OCI-LY1 (cell line): Measurements from ENCODE around the gene SLC23A2.
"Not testable (repeated sequence)": the region's sequence is repeated elsewhere in the genome, so short reads cannot be mapped to it uniquely, and the experiment has no call there.

Source experiments
- H2AFZ ChIP-seq: fragments of 200-600 bp; sonication (generic), shearing (Covaris generic); 2 replicates; pipeline ENCODE4 v1.6.0; 2014; ENCODE audit warnings: antibody characterized with exemption, mild to moderate bottlenecking, low read length
- H3F3A ChIP-seq: fragments of 200-600 bp; sonication (generic), shearing (Covaris generic); 2 replicates; pipeline ENCODE4 v1.6.0; 2014; ENCODE audit warnings: mild to moderate bottlenecking, antibody characterized with exemption, low read length, moderate library complexity; ENCODE audit not compliant: insufficient read depth
- H3K27ac ChIP-seq: fragments of 200-600 bp; sonication (generic); 2 replicates; pipeline ENCODE4 v1.5.1; 2014; ENCODE audit warnings: low read length, mixed run types, mild to moderate bottlenecking, low read depth; ENCODE audit not compliant: poor library complexity, severe bottlenecking
- H3K27me3 ChIP-seq: fragments of 200-600 bp; sonication (generic); 2 replicates; pipeline ENCODE4 v1.6.0; 2014; ENCODE audit warnings: antibody characterized with exemption, mild to moderate bottlenecking, low read length, moderate library complexity; ENCODE audit not compliant: insufficient read depth
- H3K36me3 ChIP-seq: fragments of 200-600 bp; sonication (generic); 2 replicates; pipeline ENCODE4 v1.6.1; 2014; ENCODE audit warnings: mild to moderate bottlenecking, antibody characterized with exemption, low read length, moderate library complexity, mixed read lengths; ENCODE audit not compliant: insufficient read depth
- H3K4me1 ChIP-seq: fragments of 200-600 bp; sonication (generic); 2 replicates; pipeline ENCODE4 v1.5.1; 2014; ENCODE audit warnings: mild to moderate bottlenecking, low read length, moderate library complexity; ENCODE audit not compliant: insufficient read depth, severe bottlenecking
- H3K4me2 ChIP-seq: fragments of 200-600 bp; sonication (generic), shearing (Covaris generic); 2 replicates; pipeline ENCODE4 v1.6.1; 2014; ENCODE audit warnings: low read length
- H3K4me3 ChIP-seq: fragments of 200-600 bp; sonication (generic); 2 replicates; pipeline ENCODE4 v1.5.1; 2014; ENCODE audit warnings: low read length, low read depth, mild to moderate bottlenecking, mixed read lengths; ENCODE audit not compliant: poor library complexity, severe bottlenecking
- H3K79me2 ChIP-seq: fragments of 200-600 bp; shearing (Covaris generic); 2 replicates; pipeline ENCODE4 v1.6.1; 2016; ENCODE audit warnings: mixed run types, low read length, mixed read lengths; ENCODE audit not compliant: insufficient read depth
- H3K9ac ChIP-seq: fragments of 200-600 bp; sonication (generic), shearing (Covaris generic); 2 replicates; pipeline ENCODE4 v1.6.1; 2014; ENCODE audit warnings: mild to moderate bottlenecking, low read length, mixed read lengths
- H3K9me2 ChIP-seq: fragments of 200-600 bp; sonication (generic), shearing (Covaris generic); 2 replicates; pipeline ENCODE4 v1.6.1; 2014; ENCODE audit warnings: low read depth, mild to moderate bottlenecking, low read length, mixed read lengths
- H3K9me3 ChIP-seq: fragments of 200-600 bp; shearing (Covaris generic); 2 replicates; pipeline ENCODE4 v1.6.1; 2014; ENCODE audit warnings: low read length, mixed read lengths
- H4K20me1 ChIP-seq: fragments of 200-600 bp; sonication (generic), shearing (Covaris generic); 2 replicates; pipeline ENCODE4 v1.6.0; 2016; ENCODE audit warnings: mild to moderate bottlenecking, low read length; ENCODE audit not compliant: insufficient read depth
- CTCF ChIP-seq: fragments of 200-600 bp; sonication (generic), shearing (Covaris generic); IDR thresholded peaks from 2 replicates; pipeline ENCODE4 v1.5.1; 2017; ENCODE audit warnings: mild to moderate bottlenecking, antibody characterized with exemption, low read length, moderate library complexity, mixed read lengths
- EZH2 ChIP-seq: fragments of 200-600 bp; sonication (generic), shearing (Covaris generic); IDR thresholded peaks from 2 replicates; pipeline ENCODE4 v1.8.0; 2017; ENCODE audit warnings: borderline replicate concordance, mixed run types, mild to moderate bottlenecking, antibody characterized with exemption, low read length, moderate library complexity, mixed read lengths

The SLC23A2 gene

DNA sequence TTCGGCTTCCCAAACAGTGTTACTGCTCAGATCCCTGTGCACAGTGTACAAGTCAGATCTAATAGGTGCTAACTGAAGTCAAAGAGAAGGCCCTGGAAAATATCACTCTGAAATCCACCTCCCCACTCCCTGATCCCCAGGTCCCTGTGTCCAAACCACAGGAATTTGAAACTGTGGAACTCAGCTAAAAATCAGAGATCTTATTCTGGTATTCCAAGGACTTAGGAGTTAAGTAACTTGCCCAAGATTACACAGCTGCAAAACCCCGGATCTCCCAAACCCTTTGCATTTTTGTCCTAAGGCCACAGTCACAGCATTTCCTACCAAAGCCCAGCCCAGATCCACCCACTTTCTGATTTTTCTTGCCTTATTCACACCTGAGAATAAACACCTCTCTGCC is 32.3 kb upstream of the SLC23A2 start:
- Histone ChIP-seq H3K9me2 (no peaks in the 10 kb centered on the region), H3F3A (no peaks in the 10 kb centered on the region), H3K4me3 (no peak overlapping the region), H3K9ac (no peak overlapping the region), H3K4me2 (no peak overlapping the region), H3K27me3 (no peaks in the 10 kb centered on the region), H4K20me1 (no peaks in the 10 kb centered on the region), H3K79me2 (no peaks in the 10 kb centered on the region), H3K27ac (no peak overlapping the region), H3K9me3 (no peaks in the 10 kb centered on the region), H3K4me1 (peaks cover 3% of the 10 kb centered on the region), H3K36me3 (no peaks in the 10 kb centered on the region), H2AFZ (no peak overlapping the region)
- no peak for TF ChIP-seq CTCF
- TF ChIP-seq EZH2 = no peak

DNA sequence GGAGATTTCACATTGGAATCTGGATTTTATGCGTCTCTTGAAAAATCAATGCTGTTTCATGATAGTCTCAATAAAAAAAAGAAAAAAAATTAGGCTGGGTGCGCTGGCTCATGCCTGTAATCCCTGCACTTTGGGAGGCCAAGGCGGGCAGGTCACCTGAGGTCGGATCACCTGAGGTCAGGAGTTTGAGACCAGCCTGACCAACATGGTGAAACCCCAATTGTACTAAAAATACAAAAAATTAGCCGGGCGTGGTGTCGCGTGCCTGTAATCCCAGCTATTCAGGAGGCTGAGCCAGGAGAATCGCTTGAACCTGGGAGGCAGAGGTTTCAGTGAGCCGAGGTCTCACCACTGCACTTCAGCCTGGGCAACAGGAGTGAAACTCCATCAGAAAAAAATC is 30.4 kb upstream of the SLC23A2 start:
- not testable (repeated sequence) for H3F3A ChIP-seq, H3K4me2 ChIP-seq, H3K9ac ChIP-seq, H4K20me1 ChIP-seq, H3K9me3 ChIP-seq, H3K4me3 ChIP-seq, H3K27me3 ChIP-seq, H3K4me1 ChIP-seq, H3K79me2 ChIP-seq, H2AFZ ChIP-seq, H3K9me2 ChIP-seq, H3K36me3 ChIP-seq, H3K27ac ChIP-seq

GRCh38 chr20:5031206-5031557 is 29.9 kb upstream of the SLC23A2 start:
- no peak for TF ChIP-seq EZH2
- TF ChIP-seq CTCF = no peak
- no peaks in the 10 kb centered on the region for H4K20me1 ChIP-seq
- no peak overlapping the region for H2AFZ ChIP-seq
- no peak overlapping the region for H3K27ac ChIP-seq
- H3K4me3 ChIP-seq = no peak overlapping the region
- no peaks in the 10 kb centered on the region for H3K9me2 ChIP-seq
- no peaks in the 10 kb centered on the region for H3K36me3 ChIP-seq
- no peak overlapping the region for H3K9ac ChIP-seq
- no peaks in the 10 kb centered on the region for H3K9me3 ChIP-seq
- H3K27me3 ChIP-seq = no peaks in the 10 kb centered on the region
- no peaks in the 10 kb centered on the region for H3F3A ChIP-seq
- no peak overlapping the region for H3K4me2 ChIP-seq
- H3K4me1 ChIP-seq = no peaks in the 10 kb centered on the region
- no peaks in the 10 kb centered on the region for H3K79me2 ChIP-seq

GRCh38 chr20:5030348-5031205 is 29.3 kb upstream of the SLC23A2 start:
- H3K27me3 ChIP-seq = no peaks in the 10 kb centered on the region
- no peak for TF ChIP-seq EZH2
- no peak for TF ChIP-seq CTCF
- H3K79me2 ChIP-seq = no peaks in the 10 kb centered on the region
- H3K4me3 ChIP-seq = no peak overlapping the region
- no peaks in the 10 kb centered on the region for H3K9me3 ChIP-seq
- no peaks in the 10 kb centered on the region for H3F3A ChIP-seq
- no peaks in the 10 kb centered on the region for H3K36me3 ChIP-seq
- H3K4me2 ChIP-seq = no peak overlapping the region
- H2AFZ ChIP-seq = no peak overlapping the region
- H3K9ac ChIP-seq = no peak overlapping the region
- no peaks in the 10 kb centered on the region for H3K9me2 ChIP-seq
- no peaks in the 10 kb centered on the region for H3K4me1 ChIP-seq
- no peaks in the 10 kb centered on the region for H4K20me1 ChIP-seq
- H3K27ac ChIP-seq = no peak overlapping the region

- H3K9me2 ChIP-seq, H3K79me2 ChIP-seq, H3K9ac ChIP-seq, H3F3A ChIP-seq, H4K20me1 ChIP-seq, H2AFZ ChIP-seq, H3K9me3 ChIP-seq, H3K27me3 ChIP-seq, H3K27ac ChIP-seq, H3K4me1 ChIP-seq, H3K36me3 ChIP-seq, H3K4me3 ChIP-seq, H3K4me2 ChIP-seq: not testable (repeated sequence)
Observed at GRCh38 chr20:5028258-5029059, 27.1 kb upstream of the SLC23A2 start.
